C4-2B (cell line): ENCODE results near the gene CTIF.

ENCODE experiments used
- ZFX ChIP-seq: fragments of 450-650 bp; IDR thresholded peaks from 2 replicates; pipeline ENCODE4 v1.6.1; 2017
- TF ChIP-seq, protein P1 (sequence below): fragments of 450-650 bp; conservative IDR thresholded peaks from 2 replicates; pipeline ENCODE4 v1.5.1; 2017; ENCODE audit warnings: mild to moderate bottlenecking

GRCh38 chr18:48842259-48843061 lies 303.6 kb downstream of the CTIF start:
- TF ChIP-seq, protein P1, sequence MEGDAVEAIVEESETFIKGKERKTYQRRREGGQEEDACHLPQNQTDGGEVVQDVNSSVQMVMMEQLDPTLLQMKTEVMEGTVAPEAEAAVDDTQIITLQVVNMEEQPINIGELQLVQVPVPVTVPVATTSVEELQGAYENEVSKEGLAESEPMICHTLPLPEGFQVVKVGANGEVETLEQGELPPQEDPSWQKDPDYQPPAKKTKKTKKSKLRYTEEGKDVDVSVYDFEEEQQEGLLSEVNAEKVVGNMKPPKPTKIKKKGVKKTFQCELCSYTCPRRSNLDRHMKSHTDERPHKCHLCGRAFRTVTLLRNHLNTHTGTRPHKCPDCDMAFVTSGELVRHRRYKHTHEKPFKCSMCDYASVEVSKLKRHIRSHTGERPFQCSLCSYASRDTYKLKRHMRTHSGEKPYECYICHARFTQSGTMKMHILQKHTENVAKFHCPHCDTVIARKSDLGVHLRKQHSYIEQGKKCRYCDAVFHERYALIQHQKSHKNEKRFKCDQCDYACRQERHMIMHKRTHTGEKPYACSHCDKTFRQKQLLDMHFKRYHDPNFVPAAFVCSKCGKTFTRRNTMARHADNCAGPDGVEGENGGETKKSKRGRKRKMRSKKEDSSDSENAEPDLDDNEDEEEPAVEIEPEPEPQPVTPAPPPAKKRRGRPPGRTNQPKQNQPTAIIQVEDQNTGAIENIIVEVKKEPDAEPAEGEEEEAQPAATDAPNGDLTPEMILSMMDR: no peak
- TF ChIP-seq ZFX: no peak
